Testis (tissue), 2 donors: Measurements from ENCODE around the gene AKT1.

Experiments used
- POLR2A ChIP-seq: fragments of 450-650 bp; IDR thresholded peaks from one replicate; pipeline ENCODE4 v1.6.1; 2017; ENCODE audit warnings: antibody characterized with exemption, mild to moderate bottlenecking, moderate library complexity
- TF ChIP-seq, protein P1 (sequence below), 3 experiments: fragments of 450-650 bp in 2 of 3; fragments of 200-600 bp in 1 of 3; sonication (generic) in 1 of 3; IDR thresholded peaks; one replicate each; pipeline ENCODE4 v1.5.1; 2016 to 2019; ENCODE audit warnings: antibody characterized with exemption in 3 of 3, mild to moderate bottlenecking in 2 of 3, moderate library complexity in 1 of 3

DNA sequence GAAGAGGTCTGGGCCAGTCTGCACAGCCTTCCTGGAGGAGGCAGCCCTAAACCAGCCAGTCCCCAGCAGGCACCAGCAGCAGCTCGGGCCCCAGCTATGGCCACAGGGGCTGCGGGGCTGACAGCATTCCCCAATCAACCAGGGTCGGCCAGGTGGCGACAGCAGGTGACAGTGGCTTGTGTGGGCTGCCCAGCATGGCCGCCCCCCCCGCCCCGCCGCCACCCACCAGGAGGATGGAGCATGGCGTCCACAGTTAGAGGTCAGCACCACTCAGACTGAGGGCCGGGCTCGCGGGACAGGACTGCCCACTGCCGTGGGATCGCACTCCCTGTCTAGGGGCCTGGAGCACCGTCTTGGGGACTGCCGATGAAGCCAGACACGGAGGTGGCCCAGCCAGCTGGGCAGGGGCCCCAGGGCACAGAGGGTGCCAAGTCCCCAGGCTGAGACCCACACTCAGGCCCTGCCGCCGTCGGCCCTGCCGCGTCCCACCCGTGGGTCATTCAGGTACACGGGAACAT is 15.0 kb downstream of the AKT1 start:
- TF ChIP-seq, protein P1, sequence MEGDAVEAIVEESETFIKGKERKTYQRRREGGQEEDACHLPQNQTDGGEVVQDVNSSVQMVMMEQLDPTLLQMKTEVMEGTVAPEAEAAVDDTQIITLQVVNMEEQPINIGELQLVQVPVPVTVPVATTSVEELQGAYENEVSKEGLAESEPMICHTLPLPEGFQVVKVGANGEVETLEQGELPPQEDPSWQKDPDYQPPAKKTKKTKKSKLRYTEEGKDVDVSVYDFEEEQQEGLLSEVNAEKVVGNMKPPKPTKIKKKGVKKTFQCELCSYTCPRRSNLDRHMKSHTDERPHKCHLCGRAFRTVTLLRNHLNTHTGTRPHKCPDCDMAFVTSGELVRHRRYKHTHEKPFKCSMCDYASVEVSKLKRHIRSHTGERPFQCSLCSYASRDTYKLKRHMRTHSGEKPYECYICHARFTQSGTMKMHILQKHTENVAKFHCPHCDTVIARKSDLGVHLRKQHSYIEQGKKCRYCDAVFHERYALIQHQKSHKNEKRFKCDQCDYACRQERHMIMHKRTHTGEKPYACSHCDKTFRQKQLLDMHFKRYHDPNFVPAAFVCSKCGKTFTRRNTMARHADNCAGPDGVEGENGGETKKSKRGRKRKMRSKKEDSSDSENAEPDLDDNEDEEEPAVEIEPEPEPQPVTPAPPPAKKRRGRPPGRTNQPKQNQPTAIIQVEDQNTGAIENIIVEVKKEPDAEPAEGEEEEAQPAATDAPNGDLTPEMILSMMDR (IDR thresholded peaks at IDR 0.05), result no peak
- TF ChIP-seq POLR2A, result no peak
